Stimulated activated CD4-positive, alpha-beta T cell treated with anti-CD3 and anti-CD28 coated beads, Interleukin-12 subunit alpha, Interleukin-12 subunit beta, amount 100 ng/mL, for 24 hours (primary cell): ENCODE measurements around the gene CEP95.
A peak's percentile ranks its signal among the peaks of the same experiment; 100 is the strongest.

ENCODE experiments used
- DNase-seq, 2 experiments: peaks; one replicate each; pipeline ENCODE4 v3.0.0-alpha.2; 2020; ENCODE audit warnings: low read depth in 2 of 2

The CEP95 gene

GRCh38 chr17:64496348-64496785 lies 10.4 kb upstream of the CEP95 start:
- DNase-seq, result no peak

- peak; percentile 86 to 90 for DNase-seq
Measured at GRCh38 chr17:64496786-64497564, 9.8 kb upstream of the CEP95 start, which contains the start of gene POLG2. TSS of gene POLG2 (minus strand) at chr17:64497054. CDS start at chr17:64496968, 86 bp downstream.

GRCh38 chr17:64497565-64498035 lies 9.2 kb upstream of the CEP95 start:
- DNase-seq, result no peak

GRCh38 chr17:64498308-64499203 lies 8.2 kb upstream of the CEP95 start:
- no peak for DNase-seq

GRCh38 chr17:64499805-64500486 lies 6.8 kb upstream of the CEP95 start:
- DNase-seq, result no peak

- no peak for DNase-seq
Measured at GRCh38 chr17:64500487-64500859, 6.3 kb upstream of the CEP95 start.

GRCh38 chr17:64500862-64501765 lies 5.7 kb upstream of the CEP95 start:
- no peak for DNase-seq

- no peak for DNase-seq
Measured at GRCh38 chr17:64502021-64502420, 4.8 kb upstream of the CEP95 start.

- DNase-seq, result no peak
Measured at GRCh38 chr17:64502809-64503208, 4.0 kb upstream of the CEP95 start.

GRCh38 chr17:64503341-64503740 lies 3.4 kb upstream of the CEP95 start:
- no peak for DNase-seq

- no peak for DNase-seq
Measured at GRCh38 chr17:64503821-64504768, 2.7 kb upstream of the CEP95 start.

- DNase-seq, result no peak
Measured at GRCh38 chr17:64504769-64505339, 1.9 kb upstream of the CEP95 start.

GRCh38 chr17:64505340-64506200 lies 1.2 kb upstream of the CEP95 start:
- DNase-seq, result peak; percentile 67 to 74

- peak; percentile 96 to 97 for DNase-seq
Measured at GRCh38 chr17:64506201-64506575, 589 bp upstream of the CEP95 start, which contains the start of gene DDX5. TSS of gene DDX5 (minus strand) at chr17:64506289. CDS start at chr17:64506119, 170 bp downstream.

GRCh38 chr17:64507413-64507782 lies 621 bp downstream of the CEP95 start:
- DNase-seq, result peak in 1 of 2 experiments; percentile 8

GRCh38 chr17:64508683-64509082 lies 1.9 kb downstream of the CEP95 start:
- no peak for DNase-seq

GRCh38 chr17:64509179-64509578 lies 2.4 kb downstream of the CEP95 start:
- DNase-seq, result no peak

GRCh38 chr17:64515419-64515818 lies 8.6 kb downstream of the CEP95 start:
- DNase-seq, result no peak
